Breast epithelium (tissue), 4 donors: ENCODE data around the gene CCDC6. TPM values are rescaled to one million over a fixed set of nuclear protein-coding genes. Genes with fewer than 3 reads are reported as not detected.

Source experiments
- DNase-seq, 2 donors: peaks; one replicate each; pipeline ENCODE4 v3.0.0-alpha.2; 2019; ENCODE audit warnings: low spot score in 2 of 2
- H3K27ac ChIP-seq, 2 donors: fragments of 200-600 bp; sonication (generic) in 1 of 2; one replicate each; pipeline ENCODE4 v1.5.1; 2016 to 2019; ENCODE audit warnings: mild to moderate bottlenecking in 1 of 2
- H3K27me3 ChIP-seq, 2 donors: fragments of 200-600 bp; sonication (generic) in 1 of 2; one replicate each; pipeline versions ENCODE4 v1.5.1 to v1.6.0; 2017 to 2019; ENCODE audit warnings: control low read depth in 1 of 2, mild to moderate bottlenecking in 1 of 2
- H3K36me3 ChIP-seq: fragments of 200-600 bp; one replicate; pipeline ENCODE4 v1.5.1; 2019
- H3K4me1 ChIP-seq, 2 donors: fragments of 200-600 bp; sonication (generic); one replicate each; pipeline ENCODE4 v1.5.1; 2016 to 2019; ENCODE audit warnings: control low read depth in 1 of 2
- H3K4me3 ChIP-seq, 3 donors: fragments of 200-600 bp; sonication (generic); 1 replicate in 2 of 3; 2 replicates in 1 of 3; pipeline ENCODE4 v1.5.1; 2016 to 2019; ENCODE audit warnings: mild to moderate bottlenecking in 3 of 3, moderate library complexity in 2 of 3
- H3K9me3 ChIP-seq, 2 donors: fragments of 200-600 bp; sonication (generic) in 1 of 2; one replicate each; pipeline ENCODE4 v1.5.1; 2016 to 2019; ENCODE audit warnings: control low read depth in 1 of 2
- POLR2A ChIP-seq: fragments of 450-650 bp; IDR thresholded peaks from one replicate; pipeline ENCODE4 v1.6.1; 2016; ENCODE audit warnings: antibody characterized with exemption, mild to moderate bottlenecking, moderate library complexity
- POLR2AphosphoS5 ChIP-seq, 3 donors: sonication (generic); formaldehyde crosslinking; IDR thresholded peaks; one replicate each; pipeline ENCODE4 v1.6.1; 2017; ENCODE audit warnings: antibody characterized with exemption in 3 of 3
- intact Hi-C: fragments of 100-400 bp; cut with DNase I; formaldehyde crosslinking; loops from one replicate; pipeline ENCODE4 v1.15.1; 2023; ENCODE audit warnings: low total_unique reads
- total RNA-seq, 3 donors: library from RNA; depleted of rRNA; stranded (reverse); fragments of >200 nt; gene quantifications; one replicate each; pipeline ENCODE4 v1.1.0, GENCODE V29; 2016
- TF ChIP-seq, protein P1 (sequence below), 3 donors: fragments of 450-650 bp; IDR thresholded peaks; one replicate each; pipeline ENCODE4 v1.5.1; 2016 to 2017; ENCODE audit warnings: antibody characterized with exemption in 3 of 3, mild to moderate bottlenecking in 3 of 3, moderate library complexity in 3 of 3

Gene CCDC6
- total RNA-seq, 3 donors from 2014 or later: 31.4 to 85.6 (median 44.9) TPM

GRCh38 chr10:59913547-59914237 is 7.3 kb upstream of the CCDC6 start:
- Histone ChIP-seq H3K36me3 (no peaks in the 10 kb centered on the region), H3K27ac (no peak overlapping the region), H3K27me3 (no peaks in the 10 kb centered on the region), H3K9me3 (peaks cover 0 to 7% of the 10 kb centered on the region in 2 donors), H3K4me3 (no peak overlapping the region), H3K4me1 (peaks cover 0 to 7% of the 10 kb centered on the region in 2 donors)
- intact Hi-C loops: no loop called here
- no peak for TF ChIP-seq POLR2A
- TF ChIP-seq, protein P1, sequence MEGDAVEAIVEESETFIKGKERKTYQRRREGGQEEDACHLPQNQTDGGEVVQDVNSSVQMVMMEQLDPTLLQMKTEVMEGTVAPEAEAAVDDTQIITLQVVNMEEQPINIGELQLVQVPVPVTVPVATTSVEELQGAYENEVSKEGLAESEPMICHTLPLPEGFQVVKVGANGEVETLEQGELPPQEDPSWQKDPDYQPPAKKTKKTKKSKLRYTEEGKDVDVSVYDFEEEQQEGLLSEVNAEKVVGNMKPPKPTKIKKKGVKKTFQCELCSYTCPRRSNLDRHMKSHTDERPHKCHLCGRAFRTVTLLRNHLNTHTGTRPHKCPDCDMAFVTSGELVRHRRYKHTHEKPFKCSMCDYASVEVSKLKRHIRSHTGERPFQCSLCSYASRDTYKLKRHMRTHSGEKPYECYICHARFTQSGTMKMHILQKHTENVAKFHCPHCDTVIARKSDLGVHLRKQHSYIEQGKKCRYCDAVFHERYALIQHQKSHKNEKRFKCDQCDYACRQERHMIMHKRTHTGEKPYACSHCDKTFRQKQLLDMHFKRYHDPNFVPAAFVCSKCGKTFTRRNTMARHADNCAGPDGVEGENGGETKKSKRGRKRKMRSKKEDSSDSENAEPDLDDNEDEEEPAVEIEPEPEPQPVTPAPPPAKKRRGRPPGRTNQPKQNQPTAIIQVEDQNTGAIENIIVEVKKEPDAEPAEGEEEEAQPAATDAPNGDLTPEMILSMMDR (IDR thresholded peaks at IDR 0.05): no peak
- TF ChIP-seq POLR2AphosphoS5 (IDR thresholded peaks at IDR 0.05): no peak
- no peak for DNase-seq

- TF ChIP-seq POLR2A (no peak), POLR2AphosphoS5 (IDR thresholded peaks at IDR 0.05) (no peak)
- TF ChIP-seq, protein P1 (IDR thresholded peaks at IDR 0.05): no peak
- DNase-seq: no peak
- Histone ChIP-seq H3K36me3 (no peaks in the 10 kb centered on the region), H3K4me1 (peaks cover 0 to 7% of the 10 kb centered on the region in 2 donors), H3K4me3 (no peak overlapping the region), H3K9me3 (peaks cover 0 to 7% of the 10 kb centered on the region in 2 donors), H3K27ac (no peak overlapping the region), H3K27me3 (no peaks in the 10 kb centered on the region)
- intact Hi-C loops: no loop called here
Measured at GRCh38 chr10:59910867-59911266, 4.5 kb upstream of the CCDC6 start.

DNA sequence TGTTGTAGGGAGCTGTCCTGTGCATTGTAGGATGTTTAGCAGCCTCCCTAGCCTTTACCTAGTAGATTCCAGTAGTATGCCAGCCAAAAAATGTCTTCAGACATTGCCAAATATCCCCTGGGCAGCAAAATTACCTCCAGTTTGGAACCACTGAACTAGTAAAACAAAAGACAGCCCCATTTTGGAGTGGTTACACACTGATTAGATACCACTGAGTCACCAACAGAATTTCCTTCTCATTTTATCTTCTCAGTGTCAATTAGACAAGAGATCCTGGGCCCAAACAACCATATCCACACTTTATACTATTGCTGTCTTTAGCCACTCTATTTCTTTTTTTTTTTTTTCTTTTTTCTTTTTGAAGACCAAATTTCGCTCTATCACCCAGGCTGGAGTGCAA is 3.5 kb upstream of the CCDC6 start:
- Histone ChIP-seq H3K27ac (peak overlapping the region in 1 of 2 donors; percentile 60), H3K27me3 (no peaks in the 10 kb centered on the region), H3K9me3 (peaks cover 0 to 7% of the 10 kb centered on the region in 2 donors), H3K4me1 (peaks cover 0 to 7% of the 10 kb centered on the region in 2 donors), H3K36me3 (no peaks in the 10 kb centered on the region), H3K4me3 (no peak overlapping the region)
- TF ChIP-seq, protein P1 (IDR thresholded peaks at IDR 0.05): no peak
- no peak for TF ChIP-seq POLR2A
- TF ChIP-seq POLR2AphosphoS5 (IDR thresholded peaks at IDR 0.05): no peak
- no peak for DNase-seq
- intact Hi-C loops: no loop called here

DNA sequence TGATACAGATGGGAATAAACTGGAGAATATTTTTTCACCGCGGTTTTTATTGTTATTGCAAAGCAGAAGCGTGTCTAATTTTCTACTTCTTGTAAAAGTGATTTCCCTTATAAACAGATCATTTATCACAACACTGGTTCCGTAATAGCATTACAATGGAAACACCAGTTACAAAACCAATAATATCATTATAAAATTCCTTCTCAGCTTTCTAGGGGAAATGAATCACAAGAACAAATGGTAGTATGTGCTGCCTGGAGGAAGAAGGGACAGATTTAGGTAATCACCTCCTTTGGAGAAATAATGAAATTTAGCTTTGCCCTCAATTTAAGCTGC is 2.4 kb upstream of the CCDC6 start:
- H3K4me3 ChIP-seq: peak overlapping the region in 2 of 3 donors; percentile 98
- peak overlapping the region; percentile 94 to 98 for H3K27ac ChIP-seq
- intact Hi-C loops: no loop called here
- peaks cover 0 to 7% of the 10 kb centered on the region in 2 donors for H3K4me1 ChIP-seq
- DNase-seq: no peak
- H3K9me3 ChIP-seq: peaks cover 0 to 2% of the 10 kb centered on the region in 2 donors
- no peaks in the 10 kb centered on the region for H3K27me3 ChIP-seq
- H3K36me3 ChIP-seq: no peaks in the 10 kb centered on the region
- TF ChIP-seq, protein P1 (IDR thresholded peaks at IDR 0.05): no peak
- no peak for TF ChIP-seq POLR2A
- no peak for TF ChIP-seq POLR2AphosphoS5 (IDR thresholded peaks at IDR 0.05)

GRCh38 chr10:59907918-59908807 is 1.8 kb upstream of the CCDC6 start:
- no peaks in the 10 kb centered on the region for H3K9me3 ChIP-seq
- DNase-seq: peak in 1 of 2 donors; percentile 63
- H3K36me3 ChIP-seq: no peaks in the 10 kb centered on the region
- TF ChIP-seq POLR2A: peak; percentile 25
- TF ChIP-seq POLR2AphosphoS5 (IDR thresholded peaks at IDR 0.05): peak in 2 of 3 donors; percentile 25 to 85
- TF ChIP-seq, protein P1 (IDR thresholded peaks at IDR 0.05): no peak
- peak overlapping the region; percentile 35 to 98 (median 98) for H3K4me3 ChIP-seq
- H3K27ac ChIP-seq: peak overlapping the region; percentile 94 to 98
- intact Hi-C loops: no loop called here
- H3K27me3 ChIP-seq: no peaks in the 10 kb centered on the region
- H3K4me1 ChIP-seq: peaks cover 0 to 7% of the 10 kb centered on the region in 2 donors
